B cell (primary cell): ENCODE data around the gene TULP1. TPM values are rescaled to one million over a fixed set of nuclear protein-coding genes. Genes with fewer than 3 reads are reported as not detected.

Experiments
- ATAC-seq: fragments of 200-7000 bp; cut with Tn5 transposase; one replicate; pipeline ENCODE4 v1.10.0; 2021; ENCODE audit warnings: low read depth, mild to moderate bottlenecking, moderate number of reproducible peaks, moderate library complexity
- CTCF ChIA-PET: fragments of 350-600 bp; sonication (Branson Sonifier 250); formaldehyde crosslinking; loops from one replicate; lab custom pipeline; 2021; ENCODE audit warnings: antibody characterized with exemption, inconsistent platforms; lab: Charles Lee
- POLR2A ChIA-PET: fragments of 350-600 bp; sonication (Branson Sonifier 250); formaldehyde crosslinking; loops from one replicate; lab custom pipeline; 2021; ENCODE audit warnings: antibody characterized with exemption; lab: Charles Lee
- DNase-seq: peaks from one replicate; pipeline ENCODE4 v3.0.0; 2013
- H2AFZ ChIP-seq: 2 replicates; pipeline ENCODE4 v1.6.1; 2012; ENCODE audit warnings: mild to moderate bottlenecking, low read depth, low read length; ENCODE audit not compliant: insufficient read depth, poor library complexity, severe bottlenecking
- H3K27ac ChIP-seq, 2 donors: 1 replicate in 1 of 2; 2 replicates in 1 of 2; pipeline ENCODE4 v1.5.1; 2012 to 2013; ENCODE audit warnings: low read length in 2 of 2, mild to moderate bottlenecking in 2 of 2, moderate library complexity in 1 of 2
- H3K27me3 ChIP-seq, 4 experiments: fragments of 200-600 bp in 1 of 4; sonication (generic) in 1 of 4; replicated peaks in 1 of 4; 1 replicate in 2 of 4; 2 replicates in 2 of 4; pipeline versions ENCODE4 v1.6.1 to v1.7.0; 2013 to 2016; ENCODE audit warnings: low read length in 3 of 4, mild to moderate bottlenecking in 2 of 4, mixed read lengths in 1 of 4, moderate library complexity in 1 of 4; ENCODE audit not compliant: insufficient read depth in 4 of 4, control insufficient read depth in 3 of 4; ENCODE audit errors: control extremely low read depth in 1 of 4
- H3K36me3 ChIP-seq, 2 experiments: replicated peaks in 1 of 2; 1 replicate in 1 of 2; 2 replicates in 1 of 2; pipeline versions ENCODE4 v1.6.1 to v1.7.1; 2013; ENCODE audit warnings: low read length in 1 of 2; ENCODE audit not compliant: insufficient read depth in 2 of 2, control insufficient read depth in 1 of 2; ENCODE audit errors: control extremely low read depth in 1 of 2, extremely low read depth in 1 of 2
- H3K4me1 ChIP-seq, 2 donors: fragments of 200-600 bp in 1 of 2; sonication (generic) in 1 of 2; 1 replicate in 1 of 2; 2 replicates in 1 of 2; pipeline versions ENCODE4 v1.5.1 to v1.6.1; 2013 to 2017; ENCODE audit warnings: low read length in 2 of 2; ENCODE audit not compliant: control insufficient read depth in 2 of 2, insufficient read depth in 2 of 2
- H3K4me2 ChIP-seq: replicated peaks from 2 replicates; pipeline ENCODE3; 2012; ENCODE audit warnings: mild to moderate bottlenecking, low read depth, low read length; ENCODE audit not compliant: poor library complexity, severe bottlenecking
- H3K4me3 ChIP-seq, 5 experiments: fragments of 200-600 bp in 1 of 5; sonication (generic) in 1 of 5; 1 replicate in 3 of 5; 2 replicates in 2 of 5; pipeline versions ENCODE4 v1.5.1 to v1.7.0; 2011 to 2016; ENCODE audit warnings: low read length in 4 of 5, mild to moderate bottlenecking in 4 of 5, low read depth in 2 of 5, control low read depth in 1 of 5, moderate library complexity in 1 of 5; ENCODE audit not compliant: insufficient read depth in 1 of 5; ENCODE audit errors: control extremely low read depth in 1 of 5, extremely low read depth in 1 of 5
- H3K79me2 ChIP-seq: fragments of 200-600 bp; sonication (generic); one replicate; pipeline ENCODE4 v1.6.0; 2016; ENCODE audit warnings: low read length; ENCODE audit not compliant: control insufficient read depth, insufficient read depth
- H3K9ac ChIP-seq: fragments of 200-600 bp; sonication (generic); 2 replicates; pipeline ENCODE4 v1.6.1; 2017; ENCODE audit warnings: mild to moderate bottlenecking, low read length, moderate library complexity
- H3K9me3 ChIP-seq, 3 donors: one replicate each; pipeline versions ENCODE4 v1.6.1 to v1.7.1; 2013; ENCODE audit warnings: low read length in 2 of 3; ENCODE audit not compliant: control insufficient read depth in 2 of 3, insufficient read depth in 1 of 3; ENCODE audit errors: control extremely low read depth in 1 of 3
- H4K20me1 ChIP-seq: 2 replicates; pipeline ENCODE4 v1.6.0; 2012; ENCODE audit warnings: mild to moderate bottlenecking, low read length; ENCODE audit not compliant: insufficient read depth, control insufficient read depth, poor library complexity, severe bottlenecking
- H3K27ac Mint-ChIP-seq: one replicate; pipeline ENCODE4 v1.8.0; 2021; ENCODE audit warnings: mixed read lengths
- H3K27me3 Mint-ChIP-seq: one replicate; pipeline ENCODE4 v1.8.0; 2021; ENCODE audit warnings: mixed read lengths
- H3K4me1 Mint-ChIP-seq: one replicate; pipeline ENCODE4 v1.8.0; 2021; ENCODE audit warnings: mixed read lengths
- H3K4me3 Mint-ChIP-seq: one replicate; pipeline ENCODE4 v1.8.0; 2021; ENCODE audit warnings: mixed read lengths
- H3K9me3 Mint-ChIP-seq: one replicate; pipeline ENCODE4 v1.8.0; 2022; ENCODE audit warnings: mixed read lengths; ENCODE audit not compliant: insufficient read depth
- CTCF ChIP-seq: fragments of 200-600 bp; IDR thresholded peaks from one replicate; pipeline ENCODE4 v1.8.0; 2022; ENCODE audit warnings: antibody characterized with exemption, mild to moderate bottlenecking
- EZH2 ChIP-seq: IDR thresholded peaks from 2 replicates; pipeline ENCODE4 v1.6.1; 2012; ENCODE audit warnings: borderline replicate concordance, low read depth, mild to moderate bottlenecking, moderate library complexity, low read length; ENCODE audit not compliant: insufficient read depth, poor library complexity, severe bottlenecking
- WGBS: methylation state at CpG from one replicate; pipeline ENCODE4 v1.1.5; 2013; ENCODE audit warnings: missing lambda C conversion rate; ENCODE audit not compliant: insufficient coverage; 5-methylcytosine and 5-hydroxymethylcytosine counted together
- intact Hi-C: fragments of 100-400 bp; cut with micrococcal nuclease; formaldehyde crosslinking; loops from one replicate; pipeline ENCODE4 v1.10.0; 2022
- polyA plus RNA-seq: library from polyadenylated mRNA; depleted of rRNA; stranded (reverse); fragments of >200 nt; gene quantifications from 2 replicates; pipeline ENCODE4 v1.2.3, GENCODE V29; 2012
- total RNA-seq, 2 donors: library from RNA; stranded (reverse); fragments of 120-200 nt in 1 of 2; gene quantifications; 1 replicate in 1 of 2; 2 replicates in 1 of 2; pipeline versions ENCODE4 v1.2.3 to v1.2.4, GENCODE V29; 2013 to 2022

Gene TULP1
- total and polyA plus RNA-seq, 2 donors (not counting 1 experiment from before 2014, with no cell fraction given) = not detected

GRCh38 chr6:35475573-35475972 is 37.1 kb downstream of the TULP1 start:
- Mint-ChIP-seq H3K4me3 (no peak overlapping the region), H3K27me3 (no peaks in the 10 kb centered on the region), H3K4me1 (peaks cover 16% of the 10 kb centered on the region), H3K27ac (no peak overlapping the region), H3K9me3 (no peaks in the 10 kb centered on the region)
- intact Hi-C loops = no loop called here
- Histone ChIP-seq H3K27me3 (no peaks in the 10 kb centered on the region), H3K4me2 (no peak overlapping the region), H3K4me3 (no peak overlapping the region), H2AFZ (no peak overlapping the region), H3K79me2 (no peaks in the 10 kb centered on the region), H4K20me1 (peaks cover 5% of the 10 kb centered on the region), H3K27ac (no peak overlapping the region), H3K4me1 (peaks cover under 1 to 7% of the 10 kb centered on the region in 2 donors), H3K36me3 (peaks cover 0 to 33% of the 10 kb centered on the region in 2 experiments), H3K9ac (no peak overlapping the region), H3K9me3 (no peaks in the 10 kb centered on the region)
- ChIA-PET CTCF (no interaction called here), POLR2A (no interaction called here)
- no peak for TF ChIP-seq EZH2
- no peak for TF ChIP-seq CTCF
- WGBS = 100% methylated on average over 3 of the region's 4 CpGs
- no peak for DNase-seq
- no peak for ATAC-seq

GRCh38 chr6:35474942-35475570 is 37.6 kb downstream of the TULP1 start:
- Mint-ChIP-seq H3K4me1 (peaks cover 21% of the 10 kb centered on the region), H3K4me3 (no peak overlapping the region), H3K27ac (no peak overlapping the region), H3K9me3 (no peaks in the 10 kb centered on the region), H3K27me3 (no peaks in the 10 kb centered on the region)
- POLR2A ChIA-PET = no interaction called here
- ATAC-seq (no peak), DNase-seq (no peak)
- Histone ChIP-seq H3K9me3 (no peaks in the 10 kb centered on the region), H3K4me1 (peaks cover 5 to 12% of the 10 kb centered on the region in 2 donors), H2AFZ (no peak overlapping the region), H3K79me2 (no peaks in the 10 kb centered on the region), H3K27ac (no peak overlapping the region), H3K36me3 (peaks cover 0 to 38% of the 10 kb centered on the region in 2 experiments), H4K20me1 (peaks cover 9% of the 10 kb centered on the region), H3K27me3 (no peaks in the 10 kb centered on the region), H3K4me3 (no peak overlapping the region), H3K9ac (no peak overlapping the region), H3K4me2 (no peak overlapping the region)
- CTCF ChIA-PET = no interaction called here
- intact Hi-C loops = no loop called here
- no peak for TF ChIP-seq EZH2
- TF ChIP-seq CTCF = no peak
- 92% methylated on average over 20 of the region's 20 CpGs for WGBS
